ENCODE results near the gene HS3ST5.

HS3ST5 gene

DNA sequence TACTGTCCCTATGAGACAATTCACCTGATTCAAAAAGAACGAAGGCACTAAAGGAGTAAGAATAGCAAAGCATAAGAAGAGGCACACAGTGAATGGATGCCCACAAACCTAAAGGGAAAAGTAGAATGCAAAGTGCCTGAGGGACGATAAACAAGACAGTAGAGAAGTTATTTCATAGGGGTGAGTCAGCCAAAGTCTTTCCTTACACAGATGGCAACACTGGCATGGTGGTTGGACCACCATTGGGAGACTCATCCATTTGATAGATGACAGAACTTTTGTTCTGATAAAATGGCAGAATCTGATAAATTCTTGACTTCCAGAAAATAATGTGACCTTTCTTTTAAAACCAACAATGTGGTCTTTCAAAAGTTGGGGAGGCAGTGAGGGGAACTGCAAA lies 223.8 kb downstream of the HS3ST5 start:
- Histone ChIP-seq H3K27ac (no peak overlapping the region), H3K27me3 (no peaks in the 10 kb centered on the region), H3K9me3 (no peaks in the 10 kb centered on the region), H3K4me2 (no peak overlapping the region), H3K4me3 (no peak overlapping the region), H3K36me3 (no peaks in the 10 kb centered on the region), H3K9ac (no peak overlapping the region), H3K4me1 (no peaks in the 10 kb centered on the region), H4K20me1 (no peaks in the 10 kb centered on the region)
- TF ChIP-seq Cebpa-rat (IDR thresholded peaks at IDR 0.05), result no peak

DNA sequence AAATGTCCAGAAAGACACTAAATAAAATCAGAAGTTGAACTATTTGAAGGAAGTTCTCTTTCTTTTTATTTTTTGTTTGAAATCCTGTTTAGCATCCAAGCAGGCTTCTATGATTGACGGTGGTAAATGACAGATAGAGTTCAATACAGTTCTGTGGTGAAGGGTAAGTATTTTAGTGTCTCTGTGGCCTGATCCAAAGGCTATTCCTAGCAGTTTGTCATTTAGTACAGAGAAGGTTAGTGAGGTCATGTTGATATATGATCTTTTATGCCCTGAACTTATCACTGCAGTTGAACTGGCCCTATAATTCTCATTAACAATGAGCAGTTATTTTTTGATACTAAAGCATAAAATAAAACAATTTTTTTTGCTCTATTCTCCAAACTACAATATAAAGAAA lies 227.2 kb downstream of the HS3ST5 start:
- no peak for TF ChIP-seq Cebpa-rat (IDR thresholded peaks at IDR 0.05)
- H3K9ac ChIP-seq, result no peak overlapping the region

DNA sequence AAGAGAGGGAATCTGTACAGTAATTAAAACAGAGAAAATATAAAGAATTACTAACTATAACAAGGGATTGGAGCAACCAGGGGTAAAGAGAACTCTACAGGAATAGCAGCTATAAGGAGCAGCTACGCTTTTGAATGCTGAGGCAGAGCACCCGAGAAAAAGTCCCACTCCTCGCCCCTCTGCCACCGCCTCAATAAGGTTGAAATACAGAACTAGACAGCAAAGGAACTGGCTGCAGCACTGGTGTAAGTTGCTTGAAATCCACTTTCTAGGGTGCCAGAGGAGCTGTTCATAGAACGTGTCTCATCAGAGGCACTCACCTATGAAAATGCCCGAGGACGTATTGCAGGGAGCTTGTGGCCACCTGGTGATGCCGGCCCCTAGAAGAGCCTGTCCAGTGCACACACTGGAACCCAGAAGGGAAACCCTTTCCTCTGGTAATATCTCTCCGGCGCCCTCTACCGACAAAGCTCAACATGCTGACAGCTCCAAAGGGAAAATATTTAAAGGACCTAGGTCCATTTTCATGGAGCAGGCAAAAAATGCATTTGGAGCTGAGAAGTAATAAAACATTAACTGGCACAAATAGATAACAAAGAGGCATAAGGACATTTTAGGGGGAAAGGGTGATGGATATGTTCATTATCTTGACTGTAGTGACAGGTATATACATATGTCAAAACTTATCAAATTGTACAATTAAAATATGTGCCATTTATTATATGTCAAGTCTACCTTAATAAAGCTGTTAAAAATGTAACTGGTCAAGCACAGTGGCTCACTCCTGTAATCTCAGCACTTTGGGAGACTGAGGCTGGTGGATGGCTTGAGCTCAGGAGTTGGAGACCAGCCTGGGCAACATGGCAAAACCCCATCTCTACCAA lies 234.5 kb downstream of the HS3ST5 start:
- Histone ChIP-seq H3K4me3 (no peak overlapping the region), H3K9me3 (no peaks in the 10 kb centered on the region), H4K20me1 (no peaks in the 10 kb centered on the region), H3K27ac (no peak overlapping the region), H3K36me3 (no peaks in the 10 kb centered on the region), H3K9ac (no peak overlapping the region), H3K4me1 (no peaks in the 10 kb centered on the region), H3K27me3 (no peaks in the 10 kb centered on the region), H3K4me2 (no peak overlapping the region)
- TF ChIP-seq Cebpa-rat (IDR thresholded peaks at IDR 0.05), result no peak

More for the DNA sequence above, 227.2 kb downstream of the HS3ST5 start:
- H3K4me2 ChIP-seq, result no peak overlapping the region
- no peaks in the 10 kb centered on the region for H4K20me1 ChIP-seq
- H3K4me1 ChIP-seq, result no peaks in the 10 kb centered on the region
- no peaks in the 10 kb centered on the region for H3K27me3 ChIP-seq
- H3K36me3 ChIP-seq, result no peaks in the 10 kb centered on the region
- no peak overlapping the region for H3K4me3 ChIP-seq
- no peak overlapping the region for H3K27ac ChIP-seq
- H3K9me3 ChIP-seq, result no peaks in the 10 kb centered on the region

DNA sequence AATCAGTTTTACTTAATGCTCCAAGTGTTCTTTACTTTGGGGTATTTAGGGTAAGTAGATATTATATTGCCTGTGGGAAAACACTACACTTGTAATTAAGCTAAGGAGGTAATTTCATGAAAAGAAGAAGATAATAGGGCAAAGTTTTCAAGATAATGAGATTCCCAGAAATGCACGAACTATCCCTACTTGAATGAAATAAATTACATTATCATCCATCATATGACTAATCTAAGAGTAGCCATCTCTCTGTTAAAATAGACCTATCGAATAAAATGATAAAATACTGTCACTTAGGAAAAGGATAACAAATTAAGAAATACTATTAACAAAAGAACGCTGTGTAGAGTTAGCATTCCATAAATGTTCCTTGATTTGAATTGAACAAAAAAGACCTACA lies 236.8 kb downstream of the HS3ST5 start:
- Histone ChIP-seq H4K20me1 (no peaks in the 10 kb centered on the region), H3K9ac (no peak overlapping the region), H3K27ac (no peak overlapping the region), H3K36me3 (no peaks in the 10 kb centered on the region), H3K4me3 (no peak overlapping the region), H3K27me3 (no peaks in the 10 kb centered on the region), H3K4me1 (no peaks in the 10 kb centered on the region), H3K4me2 (no peak overlapping the region), H3K9me3 (no peaks in the 10 kb centered on the region)
- no peak for TF ChIP-seq Cebpa-rat (IDR thresholded peaks at IDR 0.05)

DNA sequence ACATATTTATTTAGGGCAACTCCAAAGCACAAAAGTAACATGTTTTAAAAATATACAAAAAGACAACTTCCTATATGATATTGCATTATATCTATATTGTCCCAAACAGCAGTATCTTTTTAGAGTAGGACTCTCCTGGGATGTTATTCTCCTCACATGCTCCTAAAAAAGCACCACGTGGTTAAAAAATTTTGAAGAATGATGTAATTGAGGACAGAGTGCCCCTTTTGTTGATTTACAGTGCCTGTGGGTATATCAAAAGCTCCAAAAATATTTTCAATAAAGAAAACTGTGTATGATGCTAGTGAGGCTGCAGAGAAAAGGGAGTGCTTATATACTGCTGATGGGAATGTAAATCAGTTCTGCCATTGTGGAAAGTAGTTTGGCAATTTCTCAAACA lies 241.6 kb downstream of the HS3ST5 start:
- Histone ChIP-seq H3K9ac (no peak overlapping the region), H3K27ac (no peak overlapping the region), H3K4me3 (no peak overlapping the region), H3K4me1 (no peaks in the 10 kb centered on the region), H3K36me3 (no peaks in the 10 kb centered on the region), H3K9me3 (no peaks in the 10 kb centered on the region), H3K4me2 (no peak overlapping the region), H3K27me3 (no peaks in the 10 kb centered on the region), H4K20me1 (no peaks in the 10 kb centered on the region)
- TF ChIP-seq Cebpa-rat (IDR thresholded peaks at IDR 0.05), result no peak

DNA sequence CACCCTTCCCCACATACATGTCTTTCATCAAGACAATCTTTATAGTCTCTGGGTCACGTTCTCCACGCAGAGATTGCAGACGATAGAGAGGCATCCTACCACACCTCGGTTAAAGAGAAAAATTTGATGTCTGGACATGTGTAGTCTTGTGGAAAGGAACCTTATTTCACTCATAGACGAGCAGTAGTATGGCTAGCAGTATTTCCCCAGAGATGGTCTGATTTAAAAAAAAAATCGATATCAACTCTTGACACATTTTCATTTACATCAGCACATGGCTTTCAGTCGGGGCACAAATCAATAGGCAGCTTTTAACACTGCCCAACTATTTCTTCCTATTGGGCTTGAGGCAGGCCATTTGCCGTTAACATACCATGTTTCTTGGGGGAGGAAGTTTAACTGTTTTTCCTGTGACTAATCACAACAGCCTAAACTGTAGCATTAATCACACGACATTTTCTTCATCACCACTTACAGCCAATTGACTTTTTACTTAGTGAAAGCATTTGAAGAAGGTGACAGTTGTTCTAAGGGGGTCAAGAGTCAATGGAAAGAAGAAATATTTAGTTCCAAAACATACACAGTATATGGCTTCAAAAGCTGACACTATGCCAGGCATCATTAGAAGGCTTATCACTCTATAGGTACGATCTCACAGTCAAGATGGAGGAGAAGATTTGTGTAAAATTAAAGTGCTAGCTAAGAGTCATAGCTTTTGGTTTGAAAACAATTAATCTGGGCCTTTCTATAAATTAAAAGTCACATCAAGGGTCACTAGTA lies 242.4 kb downstream of the HS3ST5 start:
- Histone ChIP-seq H3K27ac (no peak overlapping the region), H3K36me3 (no peaks in the 10 kb centered on the region), H3K4me2 (no peak overlapping the region), H3K4me3 (no peak overlapping the region), H3K4me1 (no peaks in the 10 kb centered on the region), H3K9ac (no peak overlapping the region), H3K27me3 (no peaks in the 10 kb centered on the region), H4K20me1 (no peaks in the 10 kb centered on the region), H3K9me3 (no peaks in the 10 kb centered on the region)
- no peak for TF ChIP-seq Cebpa-rat (IDR thresholded peaks at IDR 0.05)

DNA sequence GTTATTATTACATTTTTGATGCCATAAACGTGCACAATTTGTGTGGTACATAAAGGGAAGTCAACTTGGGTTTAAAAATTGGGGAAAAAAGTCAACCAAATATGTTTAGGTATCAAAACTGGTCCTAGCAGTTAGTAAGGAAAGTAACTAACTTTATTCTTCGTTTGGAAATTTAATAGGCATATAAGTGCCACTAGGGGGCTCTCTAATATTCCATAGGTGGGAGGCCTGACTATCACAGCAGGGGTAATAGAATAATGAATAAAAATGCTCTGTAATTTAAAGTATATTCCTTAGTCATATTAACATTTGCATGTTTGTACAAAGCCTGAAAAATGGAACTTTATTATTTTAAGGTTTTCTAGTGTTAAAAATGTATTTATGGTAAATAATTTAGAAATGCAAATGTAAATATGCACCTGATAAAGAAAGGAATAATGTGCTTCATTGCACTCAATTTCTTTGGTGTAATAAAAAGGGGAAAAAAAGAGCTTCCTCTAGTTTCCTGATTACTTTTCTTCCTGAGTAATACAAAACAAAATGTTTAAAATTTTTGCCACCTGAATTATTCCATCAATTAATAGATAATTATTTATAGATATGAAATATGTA lies 246.2 kb downstream of the HS3ST5 start:
- no peaks in the 10 kb centered on the region for H3K9me3 ChIP-seq

DNA sequence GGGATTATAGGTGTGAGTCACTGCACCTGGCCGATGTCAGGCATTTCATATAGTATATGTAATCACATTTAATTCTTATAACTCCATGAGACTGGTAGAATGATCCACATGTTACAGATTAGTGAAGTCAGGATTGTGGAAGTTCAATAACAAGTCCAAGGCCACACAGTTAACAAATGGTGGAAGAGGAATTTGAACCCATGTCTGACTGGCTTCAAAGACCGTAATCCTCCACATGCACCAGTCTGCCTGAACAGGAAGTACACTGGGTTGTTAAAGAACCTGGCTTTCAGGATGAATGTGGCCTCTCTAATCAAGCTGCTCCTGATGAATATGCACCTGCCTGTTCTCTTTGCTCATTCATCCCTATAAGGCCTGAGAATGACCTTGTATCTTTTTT lies 249.9 kb downstream of the HS3ST5 start:
- no peaks in the 10 kb centered on the region for H3K36me3 ChIP-seq
- H3K4me3 ChIP-seq, result no peak overlapping the region
- no peak overlapping the region for H3K27ac ChIP-seq
- no peaks in the 10 kb centered on the region for H4K20me1 ChIP-seq
- no peaks in the 10 kb centered on the region for H3K4me1 ChIP-seq
- no peaks in the 10 kb centered on the region for H3K9me3 ChIP-seq
- H3K9ac ChIP-seq, result no peak overlapping the region
- no peak for TF ChIP-seq Cebpa-rat (IDR thresholded peaks at IDR 0.05)
- no peak overlapping the region for H3K4me2 ChIP-seq
- H3K27me3 ChIP-seq, result no peaks in the 10 kb centered on the region

More for the DNA sequence above, 246.2 kb downstream of the HS3ST5 start:
- no peak overlapping the region for H3K4me2 ChIP-seq
- TF ChIP-seq Cebpa-rat (IDR thresholded peaks at IDR 0.05), result no peak
- H3K9ac ChIP-seq, result no peak overlapping the region
- no peaks in the 10 kb centered on the region for H3K27me3 ChIP-seq
- H3K4me3 ChIP-seq, result no peak overlapping the region
- H3K4me1 ChIP-seq, result no peaks in the 10 kb centered on the region
- H3K36me3 ChIP-seq, result no peaks in the 10 kb centered on the region
- no peaks in the 10 kb centered on the region for H4K20me1 ChIP-seq
- H3K27ac ChIP-seq, result no peak overlapping the region

DNA sequence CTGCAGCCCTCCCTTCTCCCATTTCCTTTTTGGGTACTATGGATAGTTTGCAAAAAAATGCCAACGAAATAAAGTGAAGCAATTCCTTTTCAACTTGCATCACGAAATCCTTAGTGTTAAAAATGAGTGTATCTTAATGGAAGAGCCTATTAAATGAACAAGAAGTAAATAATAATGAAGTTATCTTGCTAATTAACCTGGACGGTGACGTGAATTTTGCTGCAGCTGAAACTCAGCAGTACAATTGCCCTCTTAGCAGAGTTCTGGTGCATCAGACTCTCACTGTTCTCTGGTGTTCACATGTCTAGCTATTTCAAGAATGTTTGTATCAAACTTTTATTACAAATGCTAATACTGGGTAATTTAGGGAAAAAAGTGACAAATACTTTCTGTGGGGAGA lies 252.2 kb downstream of the HS3ST5 start:
- Histone ChIP-seq H3K4me1 (no peaks in the 10 kb centered on the region), H3K9ac (no peak overlapping the region)

DNA sequence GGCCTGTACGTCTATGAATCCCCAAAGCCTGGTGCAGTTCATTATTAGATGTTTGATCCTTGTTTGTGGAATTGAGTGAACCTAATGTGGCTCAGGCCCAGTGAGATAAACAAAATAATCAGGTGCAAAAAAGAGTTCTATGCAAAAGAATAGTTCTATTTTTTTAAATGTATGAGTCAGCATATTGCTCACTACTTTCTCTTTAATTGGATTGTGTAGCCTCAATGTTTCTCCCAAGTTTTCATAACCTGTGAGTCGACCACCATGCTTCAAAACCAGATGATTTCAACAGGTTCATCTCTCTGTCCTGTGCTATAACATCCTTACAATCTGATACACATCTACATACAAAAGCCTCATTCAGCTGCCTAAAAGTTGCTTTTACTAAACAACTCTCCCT lies 255.3 kb downstream of the HS3ST5 start:
- Histone ChIP-seq H3K4me2 (no peak overlapping the region), H3K9ac (no peak overlapping the region), H3K4me3 (no peak overlapping the region), H3K27ac (no peak overlapping the region), H3K4me1 (no peaks in the 10 kb centered on the region), H3K36me3 (no peaks in the 10 kb centered on the region), H4K20me1 (no peaks in the 10 kb centered on the region), H3K9me3 (no peaks in the 10 kb centered on the region), H3K27me3 (no peaks in the 10 kb centered on the region)
- TF ChIP-seq Cebpa-rat (IDR thresholded peaks at IDR 0.05), result no peak

More for the DNA sequence above, 252.2 kb downstream of the HS3ST5 start:
- Histone ChIP-seq H3K9me3 (no peaks in the 10 kb centered on the region), H3K36me3 (no peaks in the 10 kb centered on the region), H4K20me1 (no peaks in the 10 kb centered on the region), H3K27ac (no peak overlapping the region), H3K4me3 (no peak overlapping the region), H3K27me3 (no peaks in the 10 kb centered on the region), H3K4me2 (no peak overlapping the region)
- no peak for TF ChIP-seq Cebpa-rat (IDR thresholded peaks at IDR 0.05)

All from BLaER1 (cell line).